K562 (cell line): ENCODE results near the gene EVI5. TPM values are rescaled to one million over a fixed set of nuclear protein-coding genes. Genes with fewer than 3 reads are reported as not detected.
A peak's percentile ranks its signal among the peaks of the same experiment; 100 is the strongest.

Experiments used
- CBX3 ChIP-seq, 2 experiments: IDR thresholded peaks; 1 replicate in 1 of 2; 2 replicates in 1 of 2; pipeline ENCODE4 v1.6.1; 2012; ENCODE audit warnings: inconsistent platforms in 2 of 2, low read length in 2 of 2, borderline replicate concordance in 1 of 2, control low read depth in 1 of 2
- ELK1 ChIP-seq: sonication (generic); formaldehyde crosslinking; IDR thresholded peaks from 2 replicates; pipeline ENCODE4 v1.8.1; 2022; ENCODE audit warnings: missing genetic modification reagents
- ELK3 ChIP-seq: fragments of 450-650 bp; formaldehyde crosslinking; IDR thresholded peaks from 2 replicates; pipeline ENCODE4 v1.4.0; 2020; ENCODE audit warnings: mild to moderate bottlenecking
- FOXK1 ChIP-seq: sonication (generic); formaldehyde crosslinking; IDR thresholded peaks from 2 replicates; pipeline ENCODE4 v1.8.0; 2022; ENCODE audit warnings: missing genetic modification reagents, mild to moderate bottlenecking, borderline replicate concordance
- HDAC2 ChIP-seq: fragments of 450-650 bp; IDR thresholded peaks from 2 replicates; pipeline ENCODE4 v1.6.1; 2016; ENCODE audit warnings: mild to moderate bottlenecking
- IRF9 ChIP-seq: fragments of 450-650 bp; IDR thresholded peaks from 2 replicates; pipeline ENCODE4 v1.6.1; 2016; ENCODE audit warnings: missing biosample characterization, missing genetic modification characterization
- KAT8 ChIP-seq: fragments of 450-650 bp; IDR thresholded peaks from 2 replicates; pipeline ENCODE4 v1.6.1; 2016; ENCODE audit warnings: low read depth, mild to moderate bottlenecking
- KDM2B ChIP-seq: fragments of 250-450 bp; sonication (Bioruptor Pico); IDR thresholded peaks from 2 replicates; pipeline ENCODE4 v1.8.0; 2021; ENCODE audit warnings: mild to moderate bottlenecking, moderate library complexity
- PHF8 ChIP-seq: fragments of 200-600 bp; sonication (generic); IDR thresholded peaks from 2 replicates; pipeline ENCODE4 v1.6.1; 2012; ENCODE audit warnings: mixed run types, mild to moderate bottlenecking, inconsistent platforms, low read length, moderate library complexity, borderline replicate concordance
- RBBP5 ChIP-seq: fragments of 200-600 bp; sonication (generic); IDR thresholded peaks from 2 replicates; pipeline ENCODE4 v1.6.1; 2012; ENCODE audit warnings: borderline replicate concordance, mild to moderate bottlenecking, low read length, control low read depth, inconsistent platforms; ENCODE audit not compliant: insufficient read depth, poor library complexity, severe bottlenecking
- ZNF146 ChIP-seq: IDR thresholded peaks from one replicate; pipeline ENCODE4 v1.6.1; 2018; ENCODE audit warnings: missing compliant biosample characterization; ENCODE audit not compliant: unreplicated experiment
- ZNF239 ChIP-seq: fragments of 250-450 bp; sonication (Bioruptor Pico); IDR thresholded peaks from 2 replicates; pipeline ENCODE4 v1.4.0; 2020; ENCODE audit warnings: mild to moderate bottlenecking
- ZNF277 ChIP-seq: fragments of 250-450 bp; sonication (Bioruptor Pico); IDR thresholded peaks from 2 replicates; pipeline ENCODE4 v1.8.0; 2022; ENCODE audit warnings: inconsistent platforms, mild to moderate bottlenecking, moderate library complexity, borderline replicate concordance
- polyA plus RNA-seq, 8 experiments: library from polyadenylated mRNA; depleted of rRNA in 4 of 8; stranded (reverse) in 5 of 8; unstranded in 3 of 8; fragments of >200 nt; fragmentation: Nextera tagmentation in 2 of 8; fragmentation: Illumina TruSeq in 1 of 8; extraction: Ambion mirVana in 2 of 8; extraction: Trizol in 1 of 8; gene quantifications; 2 replicates each; pipeline versions ENCODE4 v1.2.1 to v1.2.3, GENCODE V29; 2011 to 2014; ENCODE audit warnings: inconsistent platforms in 1 of 8, missing spikeins in 1 of 8
- total RNA-seq, 7 experiments: library from RNA; depleted of rRNA in 6 of 7; stranded (reverse); fragments of >200 nt in 6 of 7; fragmentation: Illumina TruSeq in 2 of 7; extraction: Trizol in 2 of 7; gene quantifications; 2 replicates each; pipeline versions ENCODE4 v1.2.1 to v1.2.3, GENCODE V29; 2011 to 2021; ENCODE audit warnings: low replicate concordance in 1 of 7
- TF ChIP-seq, protein P1 (sequence below): fragments of 450-650 bp; IDR thresholded peaks from 2 replicates; pipeline ENCODE4 v1.6.1; 2018; ENCODE audit not compliant: partially characterized antibody
- TF ChIP-seq, protein P2 (sequence below): sonication (generic); formaldehyde crosslinking; IDR thresholded peaks from 2 replicates; pipeline ENCODE4 v1.8.1; 2023; ENCODE audit warnings: mild to moderate bottlenecking, missing genetic modification reagents

Gene EVI5
- total and polyA plus RNA-seq, 9 of the 15 experiments (the other 6 are each of a cell fraction or from before 2014, with no cell fraction given): 1.7 to 50.1 (median 13.7) TPM

GRCh38 chr1:92831762-92832536 lies 47.0 kb upstream of the EVI5 start, which contains the start of gene RPL5 (continued):
- peak; percentile 99 for TF ChIP-seq RBBP5
- TF ChIP-seq IRF9 (tag): no peak
- TF ChIP-seq, protein P1, sequence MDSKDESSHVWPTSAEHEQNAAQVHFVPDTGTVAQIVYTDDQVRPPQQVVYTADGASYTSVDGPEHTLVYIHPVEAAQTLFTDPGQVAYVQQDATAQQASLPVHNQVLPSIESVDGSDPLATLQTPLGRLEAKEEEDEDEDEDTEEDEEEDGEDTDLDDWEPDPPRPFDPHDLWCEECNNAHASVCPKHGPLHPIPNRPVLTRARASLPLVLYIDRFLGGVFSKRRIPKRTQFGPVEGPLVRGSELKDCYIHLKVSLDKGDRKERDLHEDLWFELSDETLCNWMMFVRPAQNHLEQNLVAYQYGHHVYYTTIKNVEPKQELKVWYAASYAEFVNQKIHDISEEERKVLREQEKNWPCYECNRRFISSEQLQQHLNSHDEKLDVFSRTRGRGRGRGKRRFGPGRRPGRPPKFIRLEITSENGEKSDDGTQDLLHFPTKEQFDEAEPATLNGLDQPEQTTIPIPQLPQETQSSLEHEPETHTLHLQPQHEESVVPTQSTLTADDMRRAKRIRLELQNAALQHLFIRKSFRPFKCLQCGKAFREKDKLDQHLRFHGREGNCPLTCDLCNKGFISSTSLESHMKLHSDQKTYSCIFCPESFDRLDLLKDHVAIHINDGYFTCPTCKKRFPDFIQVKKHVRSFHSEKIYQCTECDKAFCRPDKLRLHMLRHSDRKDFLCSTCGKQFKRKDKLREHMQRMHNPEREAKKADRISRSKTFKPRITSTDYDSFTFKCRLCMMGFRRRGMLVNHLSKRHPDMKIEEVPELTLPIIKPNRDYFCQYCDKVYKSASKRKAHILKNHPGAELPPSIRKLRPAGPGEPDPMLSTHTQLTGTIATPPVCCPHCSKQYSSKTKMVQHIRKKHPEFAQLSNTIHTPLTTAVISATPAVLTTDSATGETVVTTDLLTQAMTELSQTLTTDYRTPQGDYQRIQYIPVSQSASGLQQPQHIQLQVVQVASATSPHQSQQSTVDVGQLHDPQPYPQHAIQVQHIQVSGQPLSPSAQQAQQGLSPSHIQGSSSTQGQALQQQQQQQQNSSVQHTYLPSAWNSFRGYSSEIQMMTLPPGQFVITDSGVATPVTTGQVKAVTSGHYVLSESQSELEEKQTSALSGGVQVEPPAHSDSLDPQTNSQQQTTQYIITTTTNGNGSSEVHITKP: no peak
- 0 out of 2 replicates have a peak, but pooled peaks have one; percentile 4 for TF ChIP-seq ZNF277 (CRISPR knock-in tag)
- TF ChIP-seq PHF8: peak; percentile 100
- TF ChIP-seq HDAC2: peak; percentile 88
- peak; percentile 88; the same call in 1 of the 2 replicates for TF ChIP-seq FOXK1 (CRISPR knock-in tag)
- TF ChIP-seq ZNF239 (CRISPR knock-in tag): 0 out of 2 replicates have a peak, but pooled peaks have one; percentile 40
- no peak for TF ChIP-seq KAT8
- 0 out of 2 replicates have a peak, but pooled peaks have one; percentile 16 for TF ChIP-seq KDM2B (CRISPR knock-in tag)
- TF ChIP-seq ELK3: no peak; the same call in 1 of the 2 replicates
- TF ChIP-seq ELK1 (CRISPR knock-in tag): no peak
- TF ChIP-seq, protein P2, sequence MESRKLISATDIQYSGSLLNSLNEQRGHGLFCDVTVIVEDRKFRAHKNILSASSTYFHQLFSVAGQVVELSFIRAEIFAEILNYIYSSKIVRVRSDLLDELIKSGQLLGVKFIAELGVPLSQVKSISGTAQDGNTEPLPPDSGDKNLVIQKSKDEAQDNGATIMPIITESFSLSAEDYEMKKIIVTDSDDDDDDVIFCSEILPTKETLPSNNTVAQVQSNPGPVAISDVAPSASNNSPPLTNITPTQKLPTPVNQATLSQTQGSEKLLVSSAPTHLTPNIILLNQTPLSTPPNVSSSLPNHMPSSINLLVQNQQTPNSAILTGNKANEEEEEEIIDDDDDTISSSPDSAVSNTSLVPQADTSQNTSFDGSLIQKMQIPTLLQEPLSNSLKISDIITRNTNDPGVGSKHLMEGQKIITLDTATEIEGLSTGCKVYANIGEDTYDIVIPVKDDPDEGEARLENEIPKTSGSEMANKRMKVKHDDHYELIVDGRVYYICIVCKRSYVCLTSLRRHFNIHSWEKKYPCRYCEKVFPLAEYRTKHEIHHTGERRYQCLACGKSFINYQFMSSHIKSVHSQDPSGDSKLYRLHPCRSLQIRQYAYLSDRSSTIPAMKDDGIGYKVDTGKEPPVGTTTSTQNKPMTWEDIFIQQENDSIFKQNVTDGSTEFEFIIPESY (CRISPR knock-in tag): peak; percentile 83
- TF ChIP-seq CBX3 (IDR thresholded peaks at IDR 0.05; ENCODE audit: borderline replicate concordance in 1 of 2, low read length in 2 of 2): 0 out of 3 replicates have a peak, but pooled peaks of 1 of the 2 experiments have one; percentile 37
- no peak for TF ChIP-seq ZNF146 (CRISPR knock-in tag)
